AG04449 (cell line): ENCODE results near the gene RAB7B.

Experiments used
- CTCF ChIA-PET: fragments of 350-600 bp; formaldehyde crosslinking; extraction: SDS; loops from one replicate; lab custom pipeline; 2021; ENCODE audit warnings: antibody characterized with exemption; lab: Yijun Ruan, JAX
- POLR2A ChIA-PET: fragments of 400-600, 350-600 bp; formaldehyde crosslinking; extraction: SDS; loops from one replicate; lab custom pipeline; 2020; ENCODE audit warnings: antibody characterized with exemption, inconsistent platforms; lab: Yijun Ruan, JAX
- DNase-seq: peaks from one replicate; pipeline ENCODE4 v3.0.0-alpha.2; 2010; ENCODE audit warnings: low read depth, low spot score
- H3K4me3 ChIP-seq: 2 replicates; pipeline ENCODE4 v1.5.1; 2011; ENCODE audit warnings: low read depth, mild to moderate bottlenecking, control low read depth, low read length
- TF ChIP-seq, protein P1 (sequence below): IDR thresholded peaks from one replicate; pipeline ENCODE4 v1.5.1; 2011; ENCODE audit warnings: mild to moderate bottlenecking, moderate library complexity, low read length, control low read depth, inconsistent platforms; ENCODE audit not compliant: insufficient read depth; ENCODE audit errors: missing control alignments

Gene RAB7B

DNA sequence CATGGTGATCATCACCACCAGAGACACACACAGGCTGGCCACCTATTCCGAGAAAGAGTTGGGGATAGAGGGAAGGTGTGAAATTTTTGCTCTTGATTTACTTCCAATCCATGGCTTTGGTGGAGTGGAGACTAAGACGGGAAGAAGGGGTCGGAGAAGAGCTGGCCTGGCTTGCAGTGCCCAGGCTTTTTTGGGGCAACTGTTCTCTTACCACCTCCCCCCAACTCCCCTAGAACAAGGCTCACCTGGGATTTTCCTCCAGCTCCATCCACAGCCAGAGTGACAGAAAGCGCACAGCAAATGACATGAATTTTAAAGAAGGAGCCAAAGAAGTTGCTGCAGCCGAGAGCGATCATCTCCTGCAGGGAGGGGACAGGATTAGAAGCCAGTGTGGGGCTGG lies 75.9 kb downstream of the RAB7B start:
- POLR2A ChIA-PET = no interaction called here

More for the DNA sequence above, 75.9 kb downstream of the RAB7B start:
- TF ChIP-seq, protein P1, sequence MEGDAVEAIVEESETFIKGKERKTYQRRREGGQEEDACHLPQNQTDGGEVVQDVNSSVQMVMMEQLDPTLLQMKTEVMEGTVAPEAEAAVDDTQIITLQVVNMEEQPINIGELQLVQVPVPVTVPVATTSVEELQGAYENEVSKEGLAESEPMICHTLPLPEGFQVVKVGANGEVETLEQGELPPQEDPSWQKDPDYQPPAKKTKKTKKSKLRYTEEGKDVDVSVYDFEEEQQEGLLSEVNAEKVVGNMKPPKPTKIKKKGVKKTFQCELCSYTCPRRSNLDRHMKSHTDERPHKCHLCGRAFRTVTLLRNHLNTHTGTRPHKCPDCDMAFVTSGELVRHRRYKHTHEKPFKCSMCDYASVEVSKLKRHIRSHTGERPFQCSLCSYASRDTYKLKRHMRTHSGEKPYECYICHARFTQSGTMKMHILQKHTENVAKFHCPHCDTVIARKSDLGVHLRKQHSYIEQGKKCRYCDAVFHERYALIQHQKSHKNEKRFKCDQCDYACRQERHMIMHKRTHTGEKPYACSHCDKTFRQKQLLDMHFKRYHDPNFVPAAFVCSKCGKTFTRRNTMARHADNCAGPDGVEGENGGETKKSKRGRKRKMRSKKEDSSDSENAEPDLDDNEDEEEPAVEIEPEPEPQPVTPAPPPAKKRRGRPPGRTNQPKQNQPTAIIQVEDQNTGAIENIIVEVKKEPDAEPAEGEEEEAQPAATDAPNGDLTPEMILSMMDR = no peak
- no peak for DNase-seq
- CTCF ChIA-PET = interaction anchor here (10.1 to 19.9 kb wide), 2 partner anchors 8 to 55 kb away, joined by 89 to 992 read pairs; no protein-coding TSS in a partner anchor
- no peak overlapping the region for H3K4me3 ChIP-seq
